Fibroblast of skin of right biceps (primary cell): ENCODE measurements around the gene EIPR1.
"Not testable (repeated sequence)": the region's sequence is repeated elsewhere in the genome, so short reads cannot be mapped to it uniquely, and the experiment has no call there.

Experiments
- DNase-seq: peaks from one replicate; pipeline ENCODE4 v3.0.0-alpha.2; 2013

Gene EIPR1

DNA sequence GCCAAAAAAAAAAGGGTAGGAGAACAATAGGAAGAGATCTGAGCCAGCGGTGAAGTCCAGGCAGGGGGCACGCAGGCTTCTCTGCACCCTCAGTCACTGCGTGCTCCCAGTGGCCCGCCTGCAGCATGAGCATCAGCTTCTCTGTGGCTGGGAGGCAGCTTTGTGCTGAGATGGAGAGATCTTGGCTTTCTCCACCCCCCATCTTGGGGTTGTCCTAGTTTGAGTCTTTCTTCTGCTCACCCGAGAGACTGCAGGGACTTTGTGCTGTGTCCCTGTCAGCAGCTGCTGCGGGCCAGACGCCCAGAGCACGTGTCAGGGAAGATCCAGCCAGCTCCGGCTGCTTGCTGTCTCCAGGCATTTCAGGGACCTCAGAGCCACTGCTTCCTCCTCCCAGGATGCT lies 22.2 kb upstream of the EIPR1 start:
- DNase-seq = no peak

DNA sequence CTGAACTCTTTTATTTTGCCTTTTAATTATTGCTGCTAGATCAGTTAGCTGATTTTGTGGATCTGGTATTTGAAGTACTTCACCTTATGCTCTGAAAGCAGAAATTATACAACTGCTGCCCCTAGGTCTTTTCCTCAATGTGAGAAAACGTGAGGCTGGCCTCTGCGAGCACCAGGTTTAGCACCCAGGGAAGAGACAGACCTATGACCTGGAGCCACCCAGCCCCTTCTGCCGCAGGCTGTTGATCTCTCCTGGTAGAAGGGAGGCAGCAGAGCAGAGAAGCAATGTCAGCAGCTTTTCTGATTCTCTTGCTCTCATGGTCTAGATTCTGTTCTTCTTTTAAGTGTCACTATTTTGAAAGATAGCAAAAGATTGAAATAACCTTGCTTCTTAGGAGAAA lies 21.8 kb upstream of the EIPR1 start:
- no peak for DNase-seq

DNA sequence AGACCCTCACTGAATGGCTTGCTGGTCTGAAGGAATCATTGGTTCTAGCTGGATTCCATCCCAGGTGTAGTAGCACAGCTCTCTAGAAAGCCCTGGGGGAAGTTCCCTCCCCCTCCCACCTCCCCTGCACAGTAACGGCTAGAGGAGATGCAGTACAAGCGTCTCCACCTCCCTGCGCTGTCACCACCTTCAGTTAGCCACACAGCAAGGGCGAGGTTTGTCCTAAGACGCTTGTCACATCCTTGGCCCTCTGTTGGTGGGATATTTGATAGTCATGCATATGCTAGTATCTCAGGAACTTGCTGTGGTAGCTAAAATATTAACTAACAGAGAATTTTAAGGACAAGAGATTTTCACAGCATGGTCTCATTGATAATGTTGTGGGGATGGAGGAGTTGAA lies 21.2 kb upstream of the EIPR1 start:
- DNase-seq = no peak

DNA sequence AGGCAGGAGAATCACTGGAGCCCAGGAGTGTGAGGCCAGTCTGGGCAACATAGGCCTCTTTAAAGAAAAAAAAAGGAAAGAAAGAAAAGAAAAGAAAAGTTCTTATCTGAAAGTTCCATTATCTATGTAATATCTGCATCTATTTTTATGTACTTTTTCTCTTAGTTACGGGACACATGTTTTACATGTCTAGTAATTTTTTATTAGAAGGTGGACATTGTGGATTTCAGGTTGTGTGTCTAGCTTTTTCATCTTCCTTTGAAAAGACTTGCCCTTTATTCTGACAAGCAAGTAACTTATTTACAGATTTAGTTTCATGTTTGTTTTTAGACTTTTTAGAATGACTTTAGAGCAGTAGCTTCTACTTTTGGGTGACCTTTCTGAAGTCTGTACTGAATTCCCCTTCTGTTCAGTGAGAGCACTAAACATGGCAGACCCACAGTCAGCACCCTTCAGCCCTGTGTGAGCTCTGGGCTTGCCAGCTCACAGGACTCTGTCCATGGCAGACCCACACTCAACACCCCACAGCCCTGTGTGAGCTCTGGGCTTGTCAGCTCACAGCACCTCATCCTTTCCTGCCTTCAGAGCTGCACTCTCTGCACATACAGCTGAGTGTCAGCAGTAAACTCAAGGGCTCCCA lies 19.4 kb upstream of the EIPR1 start:
- no peak for DNase-seq

DNA sequence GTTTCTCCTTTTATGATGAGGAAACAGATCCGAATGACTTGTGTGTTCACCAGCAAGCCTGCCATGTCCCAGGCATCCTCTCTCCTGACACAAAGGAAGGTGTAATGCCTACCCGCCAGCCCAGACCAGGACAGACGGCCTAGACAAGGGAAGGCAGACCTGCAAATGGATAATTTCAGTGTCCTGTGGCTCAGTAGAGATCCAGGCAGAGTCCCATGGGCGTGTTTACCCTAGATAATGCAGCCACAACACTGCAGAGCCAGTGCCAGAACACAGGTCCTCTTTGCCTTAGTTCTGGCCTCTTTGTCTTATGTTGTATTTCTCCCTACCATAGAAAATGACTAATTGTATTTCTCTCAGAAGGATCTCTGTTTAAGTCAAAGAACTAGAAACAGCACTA lies 14.6 kb upstream of the EIPR1 start:
- DNase-seq = no peak

DNA sequence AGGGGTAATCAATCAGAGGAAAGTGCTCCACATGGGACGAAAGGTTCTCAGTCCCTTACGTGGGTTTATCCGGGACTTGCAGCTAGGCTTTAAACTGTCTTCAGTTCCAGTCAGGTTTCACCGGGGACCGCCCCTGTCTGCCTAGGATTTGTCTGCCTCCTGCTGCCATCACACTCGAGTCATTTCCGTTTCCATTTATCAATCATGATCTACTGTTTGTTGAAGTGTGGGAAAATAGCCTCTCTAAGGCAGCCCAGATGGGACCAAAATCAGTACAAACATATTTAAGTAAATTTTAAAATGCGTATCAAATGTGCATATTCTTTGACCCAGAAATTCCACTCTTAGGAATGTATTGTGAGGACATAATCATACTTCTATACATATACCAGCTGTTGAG lies 12.4 kb upstream of the EIPR1 start:
- no peak for DNase-seq

DNA sequence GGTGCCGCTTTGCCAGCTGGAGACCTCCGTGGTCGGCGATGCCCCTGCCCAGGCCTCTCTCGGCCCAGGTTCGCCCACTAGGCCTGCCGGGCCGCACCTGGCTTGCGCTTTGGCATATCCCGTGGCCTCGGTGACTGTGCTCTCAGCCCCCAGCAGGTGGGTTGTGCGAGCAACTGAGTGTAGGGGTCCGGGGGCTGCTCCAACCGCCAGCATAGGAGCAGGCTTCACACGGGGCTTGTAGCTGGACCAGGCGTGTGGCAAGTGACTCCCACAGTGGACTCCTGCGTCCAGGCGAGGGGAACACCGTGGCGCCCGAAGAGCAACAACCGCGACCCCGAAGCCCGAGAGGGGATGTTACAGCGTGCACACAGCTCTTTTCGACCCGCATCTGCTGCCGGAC lies 11.6 kb upstream of the EIPR1 start:
- DNase-seq = no peak

DNA sequence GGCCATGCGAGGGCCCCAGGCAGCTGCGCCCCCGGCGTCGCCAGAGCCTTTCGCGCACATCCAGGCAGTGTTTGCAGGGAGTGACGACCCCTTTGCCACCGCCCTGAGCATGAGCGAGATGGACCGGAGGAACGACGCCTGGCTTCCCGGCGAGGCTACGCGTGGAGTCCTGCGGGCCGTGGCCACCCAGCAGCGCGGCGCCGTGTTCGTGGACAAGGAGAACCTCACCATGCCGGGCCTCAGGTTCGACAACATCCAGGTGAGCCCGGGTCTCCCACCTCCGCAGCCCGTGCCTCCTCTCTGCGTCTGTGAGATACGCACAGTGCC lies 10.8 kb upstream of the EIPR1 start:
- DNase-seq = no peak

DNA sequence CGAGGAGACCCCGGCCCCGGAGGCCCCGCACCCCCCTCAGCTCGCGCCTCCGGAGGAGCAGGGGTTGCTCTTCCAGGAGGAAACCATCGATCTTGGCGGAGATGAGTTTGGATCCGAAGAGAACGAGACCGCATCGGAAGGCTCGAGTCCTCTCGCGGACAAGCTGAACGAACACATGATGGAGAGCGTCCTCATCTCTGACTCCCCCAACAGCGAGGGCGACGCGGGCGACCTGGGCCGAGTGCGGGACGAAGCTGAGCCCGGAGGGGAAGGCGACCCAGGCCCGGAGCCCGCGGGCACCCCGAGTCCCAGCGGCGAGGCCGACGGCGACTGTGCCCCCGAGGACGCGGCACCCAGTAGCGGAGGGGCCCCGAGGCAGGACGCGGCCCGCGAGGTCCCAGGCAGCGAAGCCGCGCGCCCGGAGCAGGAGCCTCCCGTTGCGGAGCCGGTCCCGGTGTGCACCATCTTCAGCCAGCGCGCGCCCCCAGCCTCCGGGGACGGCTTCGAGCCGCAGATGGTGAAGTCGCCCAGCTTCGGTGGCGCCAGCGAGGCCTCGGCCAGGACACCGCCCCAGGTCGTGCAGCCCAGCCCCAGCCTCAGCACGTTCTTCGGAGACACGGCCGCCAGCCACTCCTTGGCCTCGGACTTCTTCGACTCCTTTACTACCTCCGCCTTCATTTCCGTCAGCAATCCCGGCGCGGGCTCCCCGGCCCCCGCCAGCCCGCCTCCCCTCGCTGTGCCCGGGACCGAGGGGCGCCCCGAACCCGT lies 10.2 kb upstream of the EIPR1 start:
- DNase-seq = no peak

DNA sequence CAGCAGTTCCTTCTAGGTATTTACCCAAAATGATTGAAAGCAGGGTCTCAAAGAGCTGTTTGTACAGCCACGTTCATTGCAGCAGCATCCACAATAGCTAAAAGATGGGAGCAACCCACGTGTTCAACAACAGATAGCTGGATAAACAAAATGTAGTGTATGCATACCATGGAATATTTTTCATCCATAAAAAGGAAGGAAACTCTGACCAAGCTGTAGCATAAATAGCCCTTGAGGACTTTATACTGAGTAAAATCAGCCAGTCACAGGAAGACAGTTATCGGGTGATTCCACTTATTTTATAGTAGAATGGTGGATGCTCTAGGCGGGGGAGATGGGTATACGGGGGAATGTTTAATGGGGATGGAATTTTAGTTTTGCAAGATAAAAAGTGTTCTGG lies 9.4 kb upstream of the EIPR1 start:
- DNase-seq = no peak

DNA sequence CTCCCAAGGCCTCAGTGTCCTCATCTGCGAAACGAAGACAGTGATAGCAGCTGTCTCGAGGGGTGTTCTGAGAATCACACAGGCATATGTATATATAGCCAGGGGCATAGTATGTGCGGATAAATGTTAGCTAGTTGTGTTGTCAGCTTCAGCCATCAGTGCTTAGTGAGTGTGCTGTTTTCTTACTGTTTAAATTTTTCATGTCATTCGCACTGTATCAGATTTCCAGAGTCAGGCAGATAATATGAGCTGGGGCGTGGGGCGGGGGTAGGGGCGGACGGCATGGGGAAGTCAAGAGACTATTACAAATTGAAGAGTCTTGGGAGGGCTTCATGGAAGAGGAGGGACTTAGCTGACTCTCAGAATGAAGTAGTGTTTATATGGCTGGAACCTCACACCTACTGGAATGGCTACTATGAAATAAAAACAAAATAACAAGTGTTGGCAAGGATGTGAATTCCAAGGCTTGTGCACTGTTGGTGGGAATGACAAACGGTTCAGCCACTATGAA lies 8.9 kb upstream of the EIPR1 start:
- no peak for DNase-seq

DNA sequence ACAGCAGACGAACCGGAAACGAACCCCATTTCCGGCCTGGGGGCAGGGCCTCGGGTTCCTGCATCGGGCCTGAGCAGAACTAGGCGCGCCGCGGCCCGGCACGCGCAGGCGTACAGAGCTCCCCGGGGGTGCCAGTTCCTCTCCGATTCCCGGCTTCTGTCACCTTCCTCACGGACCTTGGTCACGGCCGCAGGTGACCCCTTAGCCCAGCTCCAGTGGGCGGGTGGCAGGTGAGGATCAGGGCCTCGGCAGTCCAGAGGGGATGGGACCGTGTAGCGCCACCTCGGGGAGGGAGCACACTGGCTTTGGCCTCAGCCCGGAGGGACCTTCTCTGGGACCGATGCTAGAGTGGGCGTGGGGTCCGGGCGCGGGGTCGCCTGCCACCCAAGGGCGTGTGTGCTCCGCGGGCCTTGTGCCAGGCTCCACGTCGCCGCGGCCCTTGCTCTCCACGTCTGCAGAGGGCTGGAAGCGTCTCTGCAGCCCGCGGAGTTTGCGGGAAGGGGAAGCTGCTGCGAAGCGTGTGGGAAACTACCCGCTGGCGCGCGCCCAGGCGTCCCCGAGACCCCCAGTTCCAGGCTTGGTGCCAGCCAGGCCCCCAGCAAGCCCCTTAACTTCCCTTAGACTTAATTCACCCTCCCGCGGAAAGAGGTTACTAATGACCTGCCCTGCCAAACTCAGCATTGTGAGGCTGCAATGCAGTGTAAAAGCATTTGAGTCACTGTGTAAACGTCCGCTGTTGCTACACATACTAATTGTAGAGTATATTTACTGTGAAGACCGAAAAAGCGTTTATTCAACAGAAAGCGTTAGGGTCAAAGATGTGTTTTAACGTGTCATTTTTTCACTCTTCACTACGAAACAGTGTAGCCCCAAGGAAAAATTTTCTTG lies 2.3 kb upstream of the EIPR1 start, which contains the start of gene TRAPPC12:
TSS of gene TRAPPC12 (plus strand) at position 48 of the 888 bp plus-strand sequence. CDS start 7,930 bp downstream, outside the sequence.
- DNase-seq = peak; percentile 88

DNA sequence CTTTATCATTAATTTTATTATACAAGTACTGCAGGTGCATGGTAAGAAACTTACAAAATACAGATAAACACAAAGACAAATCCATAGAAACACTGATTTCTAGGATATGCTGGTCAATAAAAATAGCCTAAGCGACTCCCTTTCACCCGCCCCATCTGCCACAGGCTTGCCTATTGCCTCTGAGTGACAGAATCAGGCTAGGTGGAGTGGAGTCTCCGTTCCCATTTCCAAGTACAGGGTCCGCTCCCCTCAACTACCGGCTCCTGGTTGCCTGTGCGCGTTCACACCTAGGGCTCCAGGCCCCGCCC lies 1.7 kb upstream of the EIPR1 start:
- no peak for DNase-seq

DNA sequence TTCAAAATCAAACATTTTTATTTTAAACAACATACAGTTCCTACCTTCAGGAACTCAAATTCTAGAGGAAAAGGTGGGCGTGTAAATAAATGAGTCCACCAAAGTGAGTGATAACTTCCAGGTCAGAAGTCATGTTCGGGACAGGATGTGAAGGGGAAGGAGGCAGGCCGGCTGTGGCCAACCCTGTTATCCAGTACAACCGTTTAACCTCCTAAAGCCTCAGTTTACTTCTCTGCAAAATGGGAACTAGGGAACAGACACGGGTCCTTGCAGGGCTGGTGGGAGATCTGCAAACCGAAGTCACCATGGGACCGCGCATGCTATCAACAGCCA lies 373 bp downstream of the EIPR1 start:
- peak; percentile 51 for DNase-seq

DNA sequence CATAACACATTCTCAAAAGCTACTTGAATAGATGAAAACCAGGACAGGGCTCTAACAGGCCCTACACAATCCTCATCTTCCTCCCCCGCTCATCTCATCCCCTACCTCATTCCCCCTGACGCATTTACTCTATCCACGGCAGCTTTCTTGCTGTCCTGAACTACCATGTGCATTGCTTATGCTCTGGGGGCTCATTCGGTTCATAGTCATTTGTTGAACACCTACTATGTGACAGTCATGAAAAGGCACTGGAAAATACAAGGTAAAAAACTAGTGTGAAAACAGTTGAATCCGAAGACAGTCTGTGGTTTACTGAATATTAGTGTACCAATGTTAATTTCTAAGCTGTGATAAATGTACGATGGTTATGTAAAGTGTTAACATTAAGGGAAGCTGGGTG lies 797 bp downstream of the EIPR1 start:
- DNase-seq = no peak

DNA sequence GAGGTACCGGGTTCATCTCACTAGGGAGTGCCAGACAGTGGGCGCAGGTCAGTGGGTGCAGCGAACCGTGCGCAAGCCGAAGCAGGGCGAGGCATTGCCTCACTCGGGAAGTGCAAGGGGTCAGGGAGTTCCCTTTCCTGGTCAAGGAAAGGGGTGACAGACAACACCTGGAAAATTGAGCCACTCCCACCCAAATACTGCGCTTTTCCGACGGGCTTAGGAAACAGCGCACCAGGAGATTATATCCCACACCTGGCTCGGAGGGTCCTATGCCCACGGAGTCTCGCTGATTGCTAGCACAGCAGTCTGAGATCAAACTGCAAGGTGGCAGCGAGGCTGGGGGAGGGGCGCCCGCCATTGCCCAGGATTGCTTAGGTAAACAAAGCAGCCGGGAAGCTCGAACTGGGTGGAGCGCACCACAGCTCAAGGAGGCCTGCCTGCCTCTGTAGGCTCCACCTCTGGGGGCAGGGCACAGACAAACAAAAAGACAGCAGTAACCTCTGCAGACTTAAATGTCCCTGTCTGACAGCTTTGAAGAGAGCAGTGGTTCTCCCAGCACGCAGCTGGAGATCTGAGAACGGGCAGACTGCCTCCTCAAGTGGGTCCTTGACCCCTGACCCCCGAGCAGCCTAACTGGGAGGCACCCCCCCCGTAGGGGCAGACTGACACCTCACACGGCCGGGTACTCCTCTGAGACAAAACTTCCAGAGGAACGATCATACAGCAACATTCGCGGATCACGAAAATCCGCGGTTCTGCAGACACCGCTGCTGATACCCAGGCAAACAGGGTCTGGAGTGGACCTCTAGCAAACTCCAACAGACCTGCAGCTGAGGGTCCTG lies 8.1 kb downstream of the EIPR1 start:
- DNase-seq = not testable (repeated sequence)

DNA sequence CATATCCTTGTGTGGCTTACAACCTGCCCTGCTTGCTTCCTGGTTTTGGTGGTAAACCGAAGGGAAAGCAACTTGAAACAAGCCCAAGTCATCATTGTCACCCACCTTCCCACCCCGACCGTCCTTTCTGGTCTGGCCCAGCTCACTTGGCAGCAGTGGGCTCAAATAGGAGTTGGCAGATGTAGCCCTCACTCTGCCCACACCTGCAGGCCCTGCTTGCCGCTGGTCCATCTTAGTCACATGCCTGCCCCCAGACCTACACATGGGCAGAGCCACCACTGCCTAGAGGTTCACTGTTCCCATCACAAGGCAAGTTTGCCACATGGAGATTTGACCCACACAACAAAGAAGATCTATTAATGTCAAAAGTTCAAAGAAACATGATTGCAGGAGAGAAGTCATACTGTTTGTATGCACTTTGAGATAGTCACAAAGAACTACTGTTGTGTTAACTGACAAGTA lies 9.3 kb downstream of the EIPR1 start:
- DNase-seq = no peak

DNA sequence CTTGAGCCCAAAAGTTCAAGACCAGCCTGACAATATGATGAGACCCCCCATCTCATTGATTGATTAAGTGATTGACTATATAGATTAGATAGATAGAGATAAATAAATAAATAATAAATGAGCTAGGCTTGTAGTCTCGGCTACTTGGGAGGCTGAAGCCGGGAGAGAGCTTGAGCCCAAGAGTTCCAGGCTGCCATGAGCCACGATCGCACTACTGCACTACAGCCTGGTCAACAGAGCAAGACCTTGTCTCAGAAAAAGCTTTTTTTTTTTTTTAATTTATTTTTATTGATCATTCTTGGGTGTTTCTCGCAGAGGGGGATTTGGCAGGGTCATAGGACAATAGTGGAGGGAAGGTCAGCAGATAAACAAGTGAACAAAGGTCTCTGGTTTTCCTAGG lies 12.4 kb downstream of the EIPR1 start:
- DNase-seq = no peak

DNA sequence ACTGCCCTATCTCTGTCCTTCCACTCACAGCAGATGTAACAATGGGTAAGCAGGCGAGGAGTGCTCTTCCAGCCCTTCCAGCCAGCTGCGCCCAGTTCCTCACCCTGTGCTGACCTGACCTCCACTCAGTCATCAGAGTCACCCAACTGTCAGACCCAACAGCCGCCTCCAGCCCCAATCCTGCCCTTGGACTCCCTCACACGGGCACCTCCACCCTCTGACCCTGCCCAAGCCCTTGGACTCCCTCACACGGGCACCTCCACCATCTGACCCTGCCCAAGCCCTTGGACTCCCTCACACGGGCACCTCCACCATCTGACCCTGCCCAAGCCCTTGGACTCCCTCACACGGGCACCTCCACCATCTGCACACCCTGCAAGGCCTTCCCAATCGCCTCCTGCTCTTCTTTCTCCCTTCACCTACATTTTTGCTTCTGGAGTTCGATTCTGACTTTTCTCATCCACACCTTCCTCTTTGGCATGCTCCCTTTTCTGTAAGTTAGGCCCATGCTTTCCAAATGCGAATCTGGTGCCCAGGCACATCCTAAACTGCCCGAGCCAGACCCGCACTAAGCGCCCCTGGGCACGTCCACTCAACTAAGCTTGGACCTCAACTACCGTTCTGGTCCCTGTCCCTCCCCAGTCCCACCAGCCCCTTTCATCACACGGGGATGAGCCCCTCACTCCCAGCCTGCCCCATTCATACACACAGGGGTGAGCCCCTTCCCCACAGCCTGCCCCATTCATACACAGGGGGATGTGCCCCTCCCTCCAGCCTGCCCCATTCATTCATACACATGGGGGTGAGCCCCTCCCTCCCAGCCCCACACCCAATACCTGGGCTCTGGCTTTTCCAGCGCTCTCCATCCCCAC lies 15.9 kb downstream of the EIPR1 start:
- DNase-seq = no peak

DNA sequence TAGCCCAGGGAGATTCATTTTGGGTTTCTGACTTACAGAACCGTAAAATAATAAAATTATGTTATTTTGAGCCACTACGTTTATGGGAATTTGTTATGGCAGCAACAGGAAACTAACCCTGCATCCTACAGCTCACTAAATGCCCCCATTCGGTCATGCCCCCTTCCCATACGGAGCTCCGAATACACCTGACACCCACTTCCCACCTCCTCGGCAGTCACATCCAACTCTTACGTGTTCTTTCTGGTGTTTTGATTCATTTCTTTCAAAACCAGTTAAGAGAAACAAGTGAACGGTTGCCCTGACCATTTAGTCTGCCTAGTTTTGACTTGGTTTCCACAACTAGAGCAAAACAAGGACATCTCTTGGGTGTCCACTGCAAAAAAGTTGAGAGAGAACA lies 19.7 kb downstream of the EIPR1 start:
- DNase-seq = no peak

DNA sequence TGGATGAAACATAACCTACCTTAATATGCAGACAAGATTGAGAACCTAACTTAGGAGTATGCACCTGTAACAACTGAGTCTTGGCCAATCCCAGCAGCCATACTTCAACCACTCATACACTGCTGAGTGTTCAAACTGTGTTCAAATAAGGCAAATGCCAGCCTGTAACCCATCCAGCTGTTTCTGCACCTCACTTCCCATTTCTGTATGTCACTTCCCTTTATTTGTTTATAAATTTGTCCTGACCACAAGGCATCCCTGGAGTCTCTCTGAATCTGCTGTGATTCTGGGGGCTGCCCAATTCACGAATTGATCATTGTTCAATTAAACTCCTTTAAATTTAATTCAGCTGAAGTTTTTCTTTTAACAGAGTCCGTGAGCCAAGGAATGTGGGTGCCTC lies 20.2 kb downstream of the EIPR1 start:
- DNase-seq = not testable (repeated sequence)

DNA sequence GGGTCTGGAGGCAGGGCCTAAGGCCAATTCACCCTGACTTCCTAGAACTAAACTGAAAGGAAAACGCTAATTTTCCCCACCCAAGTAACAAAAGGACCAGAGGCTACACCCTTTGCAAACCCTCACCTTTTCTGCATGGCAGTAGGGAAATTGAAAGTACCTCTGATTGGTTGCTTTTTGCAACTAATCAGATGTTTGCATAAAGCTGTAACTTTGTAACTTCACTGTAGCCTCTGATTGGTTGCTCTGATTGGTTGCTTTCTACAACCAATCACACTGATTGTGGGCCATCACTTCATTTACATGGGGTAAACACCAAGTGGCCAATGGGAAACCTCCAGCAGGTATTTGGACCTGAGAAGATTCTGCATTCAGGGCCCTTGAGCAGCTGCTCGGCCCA lies 20.8 kb downstream of the EIPR1 start:
- no peak for DNase-seq
